Panc1 (cell line): ENCODE measurements around the gene ENOX1.

Source experiments
- CTCF ChIP-seq: fragments of 450-650 bp; IDR thresholded peaks from 2 replicates; pipeline ENCODE4 v1.5.1; 2017; ENCODE audit warnings: mild to moderate bottlenecking
- POLR2AphosphoS5 ChIP-seq: IDR thresholded peaks from 2 replicates; pipeline ENCODE4 v1.6.1; 2012; ENCODE audit warnings: mild to moderate bottlenecking, low read depth, low read length, moderate library complexity
- REST ChIP-seq, 2 experiments: IDR thresholded peaks; 2 replicates each; pipeline ENCODE4 v1.6.1; 2011 to 2012; ENCODE audit warnings: low read depth in 2 of 2, control low read depth in 1 of 2, low read length in 1 of 2, mild to moderate bottlenecking in 1 of 2, moderate library complexity in 1 of 2; ENCODE audit not compliant: insufficient read depth in 1 of 2

- TF ChIP-seq CTCF (no peak), POLR2AphosphoS5 (no peak), REST (IDR thresholded peaks at IDR 0.05; ENCODE audit: insufficient read depth in 1 of 2, low read depth in 2 of 2, low read length in 1 of 2) (no peak)
Observed at GRCh38 chr13:43235028-43235427, 551.7 kb downstream of the ENOX1 start.
